ENCODE data around the gene MAP4K3.

DNA sequence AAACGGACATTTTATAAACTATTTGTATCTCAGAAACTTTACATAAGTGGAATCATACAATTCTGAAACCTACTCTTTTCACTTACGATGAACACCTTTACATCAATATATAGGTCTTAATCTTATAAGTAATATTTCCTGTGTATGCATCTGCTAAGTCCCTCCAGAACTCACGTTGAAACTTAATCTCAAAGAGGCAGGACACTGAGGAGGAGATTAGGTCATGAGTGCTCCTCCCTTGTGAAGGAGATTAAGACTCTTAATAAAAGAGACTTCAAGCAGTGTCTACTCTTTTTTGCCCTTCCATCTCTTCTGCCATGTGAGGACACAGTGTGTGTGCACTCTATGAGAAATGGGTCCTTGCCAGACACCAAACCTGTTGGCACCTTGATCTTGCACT lies 98.6 kb downstream of the MAP4K3 start:
- TF ChIP-seq SP1 (IDR thresholded peaks at IDR 0.05) (no peak), FOXM1 (IDR thresholded peaks at IDR 0.05; ENCODE audit: borderline replicate concordance) (no peak), HDGF (IDR thresholded peaks at IDR 0.05; ENCODE audit: borderline replicate concordance) (no peak), FOXA1 (IDR thresholded peaks at IDR 0.05) (no peak), BHLHE40 (IDR thresholded peaks at IDR 0.05; ENCODE audit: borderline replicate concordance) (no peak), L3MBTL2 (conservative IDR thresholded peaks at IDR 0.05) (no peak), SUZ12 (IDR thresholded peaks at IDR 0.05) (no peak), ARNT (IDR thresholded peaks at IDR 0.05) (no peak), NFRKB (IDR thresholded peaks at IDR 0.05) (no peak), ZNF384 (IDR thresholded peaks at IDR 0.05) (no peak)
